Measurements from ENCODE around the gene ZNF280B.

ZNF280B gene

GRCh38 chr22:22508274-22509176 is at the start of gene ZNF280B:
Gene ZNF280B (minus strand): TSS chr22:22508742. CDS start chr22:22489398, 19,344 bp downstream.
- DNase-seq (ENCODE audit: low spot score), result peak; percentile 94

DNA sequence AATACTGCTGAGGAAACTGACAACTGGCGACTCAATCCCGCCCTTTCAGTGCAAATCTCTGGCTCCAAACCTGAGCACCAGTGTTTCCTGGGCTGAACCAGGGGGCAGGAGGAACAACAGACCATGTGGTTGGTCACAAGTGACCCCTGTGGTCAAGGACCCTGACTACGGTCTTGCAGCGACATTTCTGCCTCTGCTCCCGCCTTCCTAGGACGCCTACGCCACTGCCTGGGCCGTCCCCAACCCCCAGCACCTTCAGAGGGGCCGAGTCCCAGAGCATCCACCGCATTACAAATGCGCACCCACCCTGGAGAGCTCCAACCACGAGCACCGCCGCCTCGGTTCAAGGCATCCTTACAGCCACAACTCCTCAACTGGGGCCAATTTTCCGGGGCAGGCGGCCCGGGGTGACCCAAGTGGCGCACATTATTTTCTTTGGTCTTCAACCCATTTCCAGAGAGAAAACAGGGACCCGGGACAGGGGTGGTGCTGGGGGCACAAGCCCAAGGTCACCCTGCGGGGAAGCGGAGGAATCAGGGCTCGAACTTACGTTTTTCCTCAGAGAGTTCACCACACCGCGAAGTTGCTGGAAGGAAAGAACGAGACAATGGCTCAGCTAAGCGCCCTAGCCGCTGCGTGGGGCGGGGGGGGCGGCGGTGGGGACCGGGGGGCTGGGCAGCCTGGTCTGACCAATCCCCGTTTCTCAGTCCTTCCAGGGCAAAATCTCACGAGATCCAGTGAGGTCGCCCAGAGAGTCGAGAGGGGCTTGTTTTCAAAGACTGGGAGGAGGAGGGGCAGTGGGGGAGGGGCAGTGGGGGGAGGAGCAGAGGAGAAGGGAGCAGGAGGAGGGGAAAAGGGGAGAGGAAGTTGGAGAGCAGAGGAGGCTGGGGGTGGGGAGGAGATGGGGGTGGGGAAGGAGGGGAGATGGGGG is 48.7 kb upstream of the ZNF280B start:
- DNase-seq (ENCODE audit: low spot score), result no peak

GRCh38 chr22:22556578-22556977 is 48.0 kb upstream of the ZNF280B start:
- no peak for DNase-seq (ENCODE audit: low spot score)

- DNase-seq (ENCODE audit: low spot score), result no peak
Measured at GRCh38 chr22:22555596-22555995, 47.1 kb upstream of the ZNF280B start.

GRCh38 chr22:22554587-22555284 is 46.2 kb upstream of the ZNF280B start:
- DNase-seq (ENCODE audit: low spot score), result no peak

- DNase-seq (ENCODE audit: low spot score), result no peak
Measured at GRCh38 chr22:22553735-22554586, 45.4 kb upstream of the ZNF280B start.

- DNase-seq (ENCODE audit: low spot score), result no peak
Measured at GRCh38 chr22:22553141-22553540, 44.6 kb upstream of the ZNF280B start.

DNA sequence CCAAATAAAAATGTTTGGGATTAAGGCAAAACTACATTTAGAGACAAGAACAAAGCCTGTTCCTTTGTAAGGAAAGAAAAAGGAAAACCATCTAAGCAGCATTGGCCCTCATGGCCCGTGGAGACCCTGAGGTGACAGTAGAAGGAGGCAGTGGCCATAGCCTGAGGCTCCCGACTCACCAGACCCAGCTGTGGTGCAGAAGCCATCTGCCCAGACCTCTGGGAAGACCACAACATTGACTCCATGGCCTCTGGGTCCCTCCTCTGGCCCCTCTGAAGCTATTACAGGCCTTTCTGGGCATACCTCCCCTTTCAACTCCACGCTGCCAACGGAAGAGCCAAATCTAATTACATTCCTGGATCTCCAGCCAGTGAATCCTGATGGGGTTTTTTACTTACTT is 44.1 kb upstream of the ZNF280B start:
- no peak for DNase-seq (ENCODE audit: low spot score)

DNA sequence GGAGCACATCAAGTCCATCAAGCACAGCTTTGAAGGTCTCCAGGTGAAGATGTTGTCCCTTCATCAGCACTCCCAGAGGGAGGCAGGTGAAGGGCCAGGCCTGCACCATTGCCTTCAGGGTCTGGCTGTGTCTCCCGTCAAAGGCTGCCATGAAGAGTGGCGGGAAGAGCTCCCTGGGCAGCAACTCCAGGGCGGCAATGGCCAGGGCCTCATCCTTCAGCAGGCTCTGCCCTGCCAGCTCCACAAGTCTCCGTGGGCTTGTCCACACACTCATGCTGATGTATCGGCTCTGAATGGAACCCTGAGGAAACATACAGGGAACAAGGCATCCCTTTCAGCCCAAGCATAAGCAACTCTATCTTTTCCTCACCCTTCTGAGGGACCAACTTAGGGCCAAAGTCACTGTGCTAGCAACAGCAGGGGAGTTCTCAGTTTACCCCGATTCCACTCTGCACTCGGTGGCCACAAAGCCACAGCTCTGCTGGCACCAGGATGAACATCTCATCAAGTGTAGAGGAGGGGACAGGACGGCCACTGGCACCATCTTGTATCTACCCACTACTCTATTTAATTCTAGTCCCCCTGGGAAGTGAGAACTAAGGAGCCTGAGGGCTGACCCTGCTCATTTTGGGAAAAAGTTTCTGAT is 42.4 kb upstream of the ZNF280B start:
- no peak for DNase-seq (ENCODE audit: low spot score)

GRCh38 chr22:22548910-22549309 is 40.4 kb upstream of the ZNF280B start:
- DNase-seq (ENCODE audit: low spot score), result no peak

DNA sequence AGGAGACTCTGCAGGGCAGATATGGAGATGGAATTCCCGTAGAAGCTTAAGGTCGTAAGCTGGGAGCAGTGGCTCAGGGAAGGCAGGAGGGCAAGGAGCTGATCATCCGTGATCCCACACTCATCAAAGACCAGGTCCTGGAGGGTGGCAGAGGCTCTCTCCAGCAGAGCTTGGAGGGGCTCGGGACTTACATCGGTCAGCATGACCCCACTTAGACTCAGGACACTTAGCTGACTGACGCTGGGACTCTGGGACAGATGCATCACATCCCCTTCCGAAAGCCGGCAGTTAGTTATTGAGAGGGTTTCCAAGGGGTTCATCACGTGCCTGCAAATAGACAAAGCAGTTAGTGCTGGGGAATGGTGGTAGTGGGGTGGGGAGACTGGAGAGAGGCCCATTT is 39.8 kb upstream of the ZNF280B start:
- DNase-seq (ENCODE audit: low spot score), result no peak

DNA sequence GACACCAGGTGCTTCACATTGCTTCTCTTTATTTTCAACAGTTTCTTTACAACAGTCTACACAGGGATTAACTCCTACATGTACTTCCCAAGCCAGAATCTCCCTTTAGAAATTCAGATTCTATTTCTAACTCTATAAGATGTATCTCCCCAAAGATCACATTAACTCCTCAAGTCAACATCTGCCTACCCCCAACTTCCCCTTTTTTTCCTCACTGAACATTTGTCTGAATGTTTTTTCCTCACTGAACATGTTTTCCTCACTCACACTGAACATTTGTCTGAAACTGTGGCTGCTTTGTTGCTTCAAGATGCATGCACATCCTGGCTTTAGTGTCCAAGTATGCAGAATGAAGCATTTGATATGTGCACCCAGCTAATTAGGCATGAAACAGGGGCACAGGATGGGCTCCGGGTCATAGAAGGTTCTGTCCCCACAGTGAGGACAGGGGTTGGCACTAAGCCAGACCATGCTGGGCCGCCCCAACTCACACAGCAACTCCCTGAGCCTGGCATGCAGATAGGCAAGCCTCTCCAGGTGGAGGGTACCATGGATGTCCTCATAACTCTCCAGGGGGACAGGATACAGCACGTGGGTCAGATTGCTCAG is 39.3 kb upstream of the ZNF280B start:
- DNase-seq (ENCODE audit: low spot score), result no peak

DNA sequence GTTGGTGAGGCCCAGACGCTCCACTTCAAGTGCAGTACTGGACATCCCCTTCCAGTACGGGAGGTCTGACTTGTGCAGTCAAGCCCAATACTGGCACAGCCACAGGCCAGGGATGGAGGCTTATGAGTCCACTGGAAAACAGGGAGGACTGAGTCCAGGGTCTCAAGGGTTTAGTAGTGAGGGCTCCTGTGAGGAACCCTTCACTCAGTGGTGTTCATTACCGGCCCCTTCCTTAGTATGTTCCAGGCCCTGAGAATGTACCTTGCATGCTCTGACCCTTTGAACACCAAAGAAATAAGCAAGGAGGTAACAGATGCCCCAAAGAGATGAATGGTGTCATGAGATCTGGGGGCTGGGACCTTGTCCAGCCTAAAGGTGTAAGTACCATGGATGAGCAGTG is 38.7 kb upstream of the ZNF280B start:
- DNase-seq (ENCODE audit: low spot score), result no peak

GRCh38 chr22:22546490-22546889 is 37.9 kb upstream of the ZNF280B start:
- no peak for DNase-seq (ENCODE audit: low spot score)

DNA sequence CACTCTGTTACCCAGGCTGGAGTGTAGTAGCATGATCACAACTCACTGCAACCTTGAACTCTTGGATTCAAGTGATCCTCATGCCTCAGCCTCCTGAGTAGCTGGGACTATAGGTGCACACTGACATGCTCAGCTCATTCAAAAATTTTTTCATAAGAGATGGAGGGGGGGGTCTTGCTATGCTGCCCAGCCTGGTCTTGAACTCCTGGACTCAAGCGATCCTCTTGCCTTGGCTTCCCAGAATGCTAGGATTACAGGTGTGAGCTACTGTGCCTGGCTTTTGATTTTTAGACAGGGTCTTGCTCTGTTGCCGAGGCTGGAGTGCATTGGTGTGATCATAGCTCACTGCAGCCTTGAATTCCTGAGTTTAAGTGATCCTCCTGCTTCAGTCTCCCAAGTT is 36.5 kb upstream of the ZNF280B start:
- no peak for DNase-seq (ENCODE audit: low spot score)

DNA sequence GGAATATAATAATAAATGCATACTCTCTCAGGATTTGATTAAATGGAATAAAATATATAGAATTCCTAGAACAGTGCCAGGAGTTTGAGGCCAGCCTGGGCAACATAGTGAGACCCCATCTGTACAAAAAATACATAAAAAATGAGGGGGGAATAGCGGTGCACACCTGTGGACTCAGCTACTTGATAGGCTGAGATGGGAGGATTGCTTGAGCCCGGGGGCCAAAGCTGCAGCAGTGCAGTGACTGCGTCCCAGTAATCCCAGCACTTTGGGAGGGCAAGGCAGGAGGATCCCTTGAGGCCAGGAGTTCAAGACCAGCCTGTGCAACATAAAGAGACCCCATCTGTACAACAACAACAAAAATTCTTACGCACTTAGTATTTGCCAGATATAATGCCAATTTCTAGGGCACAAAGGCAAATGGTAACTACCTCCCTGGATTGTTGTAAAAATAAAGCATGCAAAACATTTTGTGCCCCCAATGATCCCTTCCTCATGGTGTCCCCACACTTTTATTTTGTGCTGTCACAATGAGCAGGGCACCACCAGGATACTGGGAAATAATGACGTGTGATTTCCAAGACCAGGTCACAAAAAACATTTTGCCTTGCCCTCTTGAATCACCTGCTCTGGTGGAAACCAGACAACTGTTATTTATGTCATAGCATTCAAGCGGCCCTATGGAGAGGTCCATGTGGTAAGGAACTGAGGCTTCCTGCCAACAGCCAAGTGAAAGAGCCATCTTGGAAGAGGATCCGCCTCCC is 29.9 kb upstream of the ZNF280B start:
- no peak for DNase-seq (ENCODE audit: low spot score)

- DNase-seq (ENCODE audit: low spot score), result no peak
Measured at GRCh38 chr22:22536916-22537315, 28.4 kb upstream of the ZNF280B start.

- DNase-seq (ENCODE audit: low spot score), result no peak
Measured at GRCh38 chr22:22536515-22536914, 28.0 kb upstream of the ZNF280B start.

- DNase-seq (ENCODE audit: low spot score), result no peak
Measured at GRCh38 chr22:22535662-22536061, 27.1 kb upstream of the ZNF280B start.

Data from HuH-7 (cell line).